ENCODE measurements around the gene NAT16.
"Not testable (repeated sequence)": the region's sequence is repeated elsewhere in the genome, so short reads cannot be mapped to it uniquely, and the experiment has no call there.

Gene NAT16

GRCh38 chr7:101201695-101202602 lies 21.9 kb upstream of the NAT16 start:
- no peak for DNase-seq

DNA sequence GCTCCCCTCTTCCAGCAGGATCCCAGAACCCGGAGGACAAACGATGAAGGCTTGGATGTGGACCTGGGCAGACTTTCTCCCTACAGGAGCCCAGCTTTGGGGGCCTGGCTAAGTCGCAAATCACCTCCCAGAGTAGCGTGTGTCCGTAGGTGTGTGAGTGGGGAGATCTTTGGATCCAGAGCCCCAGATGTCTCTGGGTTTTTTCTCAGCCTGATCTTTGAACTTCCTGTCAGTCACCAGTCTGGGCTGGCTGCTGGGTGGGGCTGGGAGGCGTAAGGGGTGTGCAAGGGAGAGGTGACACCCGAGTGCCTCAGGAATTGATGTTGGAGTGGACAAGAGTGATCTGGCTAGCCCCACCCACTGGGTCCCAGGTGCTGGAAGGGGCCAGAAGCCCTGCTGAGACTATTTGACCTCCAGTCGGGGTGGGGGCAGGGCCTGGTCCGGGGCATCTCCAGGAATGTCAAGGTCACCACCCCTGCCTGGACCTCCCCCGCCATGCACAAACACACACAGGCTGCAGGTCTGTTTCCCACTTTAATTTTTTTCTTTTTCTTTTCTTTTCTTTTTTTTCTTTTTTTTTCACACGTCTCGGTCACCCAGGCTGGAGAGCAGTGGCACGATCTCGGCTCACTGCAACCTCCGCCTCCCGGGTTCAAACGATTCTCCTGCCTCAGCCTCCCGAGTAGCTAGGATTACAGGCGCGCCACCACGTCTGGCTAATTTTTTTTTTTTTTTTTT lies 20.9 kb upstream of the NAT16 start, which contains the start of gene MOGAT3:
TSS of gene MOGAT3 (minus strand) at position 175 of the 738 bp plus-strand sequence. CDS start 182 bp downstream, outside the sequence.
- DNase-seq = no peak

GRCh38 chr7:101200504-101200861 lies 20.4 kb upstream of the NAT16 start:
- no peak for DNase-seq

GRCh38 chr7:101199522-101199921 lies 19.4 kb upstream of the NAT16 start:
- DNase-seq = not testable (repeated sequence)

- DNase-seq = no peak
Observed at GRCh38 chr7:101198476-101198875, 18.4 kb upstream of the NAT16 start.

- DNase-seq = no peak
Observed at GRCh38 chr7:101197991-101198390, 17.9 kb upstream of the NAT16 start.

- DNase-seq = no peak
Observed at GRCh38 chr7:101195884-101196283, 15.8 kb upstream of the NAT16 start.

DNA sequence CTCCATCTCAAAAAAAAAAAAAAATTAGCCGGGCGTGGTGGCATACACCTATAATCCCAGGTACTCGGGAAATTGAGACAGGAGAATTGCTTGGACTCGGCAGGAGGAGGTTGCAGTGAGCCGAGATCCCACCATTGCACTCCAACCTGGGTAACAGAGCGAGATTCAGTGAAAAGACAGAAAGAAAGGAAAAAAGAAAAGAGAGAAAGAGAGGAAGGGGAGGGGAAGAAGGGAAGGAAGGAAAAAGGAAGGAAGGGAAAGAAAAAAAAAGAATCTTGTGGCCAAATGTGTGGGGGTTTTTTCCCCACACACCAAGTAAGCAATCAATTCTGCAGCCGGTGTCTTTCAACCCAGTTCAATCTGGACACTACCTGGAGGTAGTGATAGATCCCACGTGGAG lies 9.0 kb upstream of the NAT16 start:
- no peak for DNase-seq

DNA sequence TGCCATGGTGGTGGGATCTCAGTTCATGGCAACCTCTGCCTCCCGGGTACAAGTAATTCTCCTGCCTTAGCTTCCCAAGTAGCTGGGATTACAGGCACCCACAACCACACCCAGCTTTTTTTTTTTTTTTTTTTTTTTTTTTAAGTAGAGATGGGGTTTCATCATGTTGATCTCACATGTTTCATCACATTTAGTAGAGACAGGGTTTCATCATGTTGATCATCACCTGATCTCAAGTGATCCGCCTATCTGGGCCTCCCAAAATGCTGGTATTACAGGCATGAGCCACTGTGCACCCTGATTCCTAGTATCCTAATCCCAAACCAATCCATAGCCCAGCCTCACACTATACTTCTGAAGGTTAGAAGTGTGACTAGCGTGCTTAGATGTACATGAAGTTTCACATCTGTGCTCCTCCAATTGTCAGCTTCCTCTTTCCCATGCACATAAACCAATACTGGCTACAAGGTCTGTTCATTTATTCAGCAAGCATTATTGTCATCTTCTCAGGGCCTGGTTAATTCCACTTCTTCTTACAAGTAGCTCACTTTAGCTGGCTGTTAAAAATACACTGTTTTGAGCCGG lies 6.8 kb upstream of the NAT16 start:
- DNase-seq = no peak

DNA sequence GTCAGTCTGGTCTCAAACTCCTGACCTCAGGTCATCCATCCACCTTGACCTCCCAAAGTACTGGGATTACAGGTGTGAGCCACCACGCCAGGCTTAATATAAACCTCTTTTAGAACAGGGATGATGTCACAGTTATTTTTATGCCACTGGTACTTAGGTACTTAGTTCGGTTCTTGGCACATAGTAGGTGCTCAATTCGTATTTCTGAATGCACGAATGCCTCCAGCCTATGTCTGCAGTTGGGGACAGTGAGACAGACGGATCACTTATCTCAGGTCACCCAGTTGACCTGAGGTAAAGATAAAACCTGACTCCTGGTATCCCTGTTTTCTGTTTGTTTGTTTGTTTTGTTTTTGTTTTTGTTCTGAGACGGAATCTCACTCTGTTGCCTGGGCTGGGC lies 6.1 kb upstream of the NAT16 start:
- no peak for DNase-seq

DNA sequence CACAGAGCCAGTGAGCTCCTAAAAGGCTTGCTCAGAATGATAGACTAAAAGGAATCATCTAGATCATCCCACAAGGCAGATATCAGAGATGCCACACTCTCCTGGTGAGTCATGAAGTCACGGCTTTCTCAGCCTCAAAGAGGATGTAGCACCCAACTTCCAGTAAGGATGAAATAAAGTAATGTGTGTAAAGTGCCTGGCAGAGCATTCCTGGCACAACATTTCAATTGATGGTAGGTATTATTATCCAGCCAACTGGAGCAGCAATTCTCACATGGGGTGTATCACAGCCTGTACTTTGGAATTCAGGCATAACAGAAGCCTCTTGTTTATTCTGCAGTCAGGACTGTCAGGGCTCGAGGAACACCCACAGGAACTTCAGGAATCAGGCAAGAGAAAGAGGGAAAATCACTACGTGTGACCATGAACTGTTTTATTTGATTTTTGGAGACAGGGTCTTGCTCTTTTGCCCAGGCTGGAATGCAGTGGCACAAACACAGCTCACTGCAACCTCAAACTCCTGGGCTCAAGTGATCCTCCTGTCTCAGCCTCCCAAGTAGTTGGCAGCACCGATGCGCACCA lies 5.3 kb upstream of the NAT16 start:
- no peak for DNase-seq

DNA sequence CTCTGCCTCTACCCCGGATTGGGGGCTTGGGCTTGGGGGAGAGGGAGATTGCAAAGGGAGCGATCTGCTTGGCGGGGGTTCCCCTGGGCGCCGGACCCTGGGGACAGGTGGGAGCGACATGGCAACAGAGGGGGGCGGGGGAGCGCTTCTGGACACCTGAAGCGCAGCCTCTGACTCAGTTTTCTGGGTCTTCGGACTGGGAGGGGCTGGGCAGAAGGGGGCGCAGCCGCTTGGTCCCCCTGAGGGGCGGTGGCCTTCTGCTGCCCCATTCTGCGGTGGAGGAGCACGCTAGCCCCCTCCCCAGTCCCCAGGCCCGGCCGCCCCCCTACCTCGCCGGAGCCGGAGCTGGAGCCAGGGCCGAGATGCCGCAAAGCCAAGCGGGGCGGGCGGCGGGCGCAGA lies 380 bp downstream of the NAT16 start:
- no peak for DNase-seq

GRCh38 chr7:101179117-101179516 lies 976 bp downstream of the NAT16 start:
- no peak for DNase-seq

- DNase-seq = no peak
Observed at GRCh38 chr7:101177644-101178043, 2.4 kb downstream of the NAT16 start.

DNA sequence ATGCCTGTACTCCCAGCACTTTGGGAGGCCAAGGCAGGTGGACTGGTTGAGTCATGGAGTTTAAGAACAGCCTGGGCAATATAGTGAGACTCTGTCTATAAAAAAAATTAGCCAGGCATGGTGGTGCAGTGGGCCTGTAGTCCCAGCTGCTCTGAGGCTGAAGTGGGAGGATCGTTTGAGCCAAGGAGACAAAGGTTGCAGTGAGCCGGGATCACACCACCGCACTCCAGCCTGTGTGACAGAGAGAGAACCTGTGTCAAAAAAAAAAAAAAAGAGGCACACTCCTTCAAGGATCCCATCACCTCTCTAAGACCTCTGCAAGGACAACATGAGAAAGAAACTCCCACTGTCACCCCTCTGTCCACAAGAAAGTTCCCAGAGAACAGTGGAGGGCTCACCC lies 4.4 kb downstream of the NAT16 start:
- DNase-seq = no peak

DNA sequence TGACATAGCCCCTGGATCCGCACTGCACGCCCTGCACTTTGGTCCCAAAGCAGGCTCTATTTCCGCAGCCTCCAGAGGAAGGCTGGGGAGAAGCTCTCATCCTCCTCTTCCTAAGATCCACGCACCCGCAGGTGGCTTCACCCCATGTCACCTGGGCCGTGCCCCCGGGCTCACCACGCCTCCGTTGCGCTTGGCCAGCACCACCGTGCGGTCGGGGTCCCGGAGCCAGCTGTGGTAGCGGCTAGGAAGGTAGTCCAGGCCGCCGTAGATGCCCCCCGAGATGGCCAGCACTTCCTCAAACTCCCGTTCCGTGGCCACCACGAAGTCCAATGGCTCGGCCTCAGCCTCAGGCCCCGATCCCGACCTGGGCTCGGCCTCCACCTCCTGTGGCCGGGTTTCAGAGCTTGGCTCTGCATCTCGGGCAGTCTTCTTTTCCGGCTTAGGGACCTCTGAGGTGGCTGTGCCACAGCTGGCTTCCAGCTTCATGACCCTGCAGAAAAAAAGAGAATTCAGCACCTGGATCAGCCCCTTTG lies 5.7 kb downstream of the NAT16 start:
- no peak for DNase-seq

DNA sequence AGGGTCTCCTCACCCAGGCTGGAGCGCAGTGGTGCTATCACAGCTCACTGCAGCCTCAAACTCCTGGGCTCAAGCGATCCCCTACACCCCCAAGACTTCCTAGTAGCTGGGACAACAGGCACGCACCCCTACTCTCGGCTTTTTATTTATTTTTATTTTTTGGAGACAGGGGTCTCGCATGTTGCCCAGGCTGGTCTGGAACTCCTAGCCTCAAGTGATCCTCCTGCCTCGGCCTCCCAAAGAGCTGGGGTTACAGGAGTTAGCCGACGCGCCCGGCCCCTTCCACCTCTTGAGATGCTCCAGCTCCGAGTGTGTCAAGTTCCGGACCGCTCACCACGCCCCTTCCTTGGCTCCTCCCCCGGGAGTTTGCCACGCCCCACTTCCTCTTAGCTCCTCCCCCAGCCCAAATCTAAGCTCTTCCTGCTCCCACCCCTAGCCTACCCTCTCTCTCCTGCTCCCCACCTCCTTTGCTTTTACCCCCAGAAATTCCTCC lies 6.3 kb downstream of the NAT16 start:
- DNase-seq = peak; percentile 50

DNA sequence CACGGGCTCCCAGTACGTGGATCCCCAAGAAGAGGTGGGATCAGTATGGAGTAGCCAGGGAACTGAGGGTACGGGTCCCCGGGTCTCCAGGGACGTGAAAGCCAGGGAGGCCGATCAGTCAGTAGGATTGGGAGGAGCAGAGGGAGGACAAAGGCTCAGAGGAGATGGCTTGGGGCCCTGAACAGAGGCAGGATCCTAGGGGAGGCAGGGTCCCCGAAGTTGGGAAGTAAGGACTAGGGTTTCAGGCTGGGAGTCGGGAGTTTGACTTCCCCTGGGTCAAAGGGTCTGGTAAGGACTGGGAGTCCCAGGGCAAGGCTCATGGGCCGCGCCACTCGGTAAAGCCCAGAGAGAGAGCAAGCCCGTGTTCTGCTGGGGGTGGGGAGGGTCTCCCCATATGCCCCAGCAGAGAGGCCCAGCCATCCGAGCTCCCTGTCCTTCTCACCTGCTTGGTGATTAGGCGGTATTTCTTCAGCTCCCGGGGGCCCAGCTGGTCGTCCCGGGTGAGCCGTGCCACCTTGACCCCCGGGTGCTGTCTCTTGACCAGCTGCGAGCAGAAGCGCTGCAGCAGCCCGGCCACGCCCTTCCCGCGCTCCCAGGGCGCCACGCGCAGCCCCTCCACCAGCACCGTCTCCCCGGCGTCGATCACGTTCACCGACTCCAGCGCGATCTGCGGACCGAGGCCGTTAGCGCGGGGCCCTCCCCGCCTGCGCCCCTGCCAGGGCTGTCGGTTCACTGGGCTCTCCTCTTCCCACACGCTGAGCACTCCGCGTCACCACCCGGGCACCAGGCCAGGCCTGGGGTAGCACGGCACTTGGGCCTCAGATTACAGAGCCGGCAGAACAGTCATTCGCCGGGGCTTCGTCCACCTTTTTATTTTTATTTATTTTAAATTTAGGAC lies 7.0 kb downstream of the NAT16 start:
- no peak for DNase-seq

DNA sequence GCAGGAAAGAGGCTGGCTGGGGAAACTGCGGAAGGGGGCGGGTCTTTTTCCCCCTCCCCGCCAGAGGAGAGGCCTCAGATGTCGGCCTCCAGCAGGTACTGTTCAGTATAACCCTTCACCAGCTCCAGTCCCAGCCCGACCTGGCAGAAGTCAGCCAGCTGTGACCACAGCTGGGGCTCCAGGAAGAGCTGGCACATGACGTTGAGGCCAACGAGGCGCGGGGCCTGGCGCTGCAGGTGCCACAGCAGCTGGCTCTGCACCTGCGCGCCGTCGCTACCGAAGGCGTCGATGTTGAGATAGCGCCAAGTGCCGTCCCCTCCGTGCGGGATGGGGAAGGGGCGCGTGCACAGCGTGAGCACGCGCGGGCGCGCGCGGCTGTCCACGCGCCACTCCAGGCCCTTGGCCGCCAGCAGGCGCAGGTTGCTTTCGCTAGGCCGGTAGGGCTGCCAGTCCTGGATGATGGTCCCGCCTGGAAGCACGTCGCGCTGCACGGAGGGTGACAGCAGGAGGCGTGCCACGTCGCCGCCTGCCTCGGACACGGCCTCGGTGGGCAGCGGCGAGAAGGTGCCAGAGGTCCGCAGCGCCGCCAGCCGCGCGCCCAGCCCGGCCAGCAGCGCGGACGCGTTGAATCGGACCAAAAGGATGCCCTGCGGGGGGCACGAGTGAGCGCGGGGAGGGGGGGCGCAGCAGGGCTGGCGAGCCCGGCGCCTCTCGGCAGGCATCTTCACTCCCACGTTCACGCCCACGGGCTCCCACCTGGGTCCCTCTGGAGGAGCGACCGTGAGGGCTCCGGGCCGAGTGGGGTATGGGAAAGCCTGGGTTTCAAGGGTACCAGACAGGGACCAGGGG lies 7.9 kb downstream of the NAT16 start:
- DNase-seq = no peak

GRCh38 chr7:101171442-101171837 lies 8.7 kb downstream of the NAT16 start:
- DNase-seq = no peak

Measured in central memory CD4-positive, alpha-beta T cell (primary cell).